ENCODE measurements around the gene UNC5A.
"Not testable (repeated sequence)": the region's sequence is repeated elsewhere in the genome, so short reads cannot be mapped to it uniquely, and the experiment has no call there.

UNC5A gene

GRCh38 chr5:176866707-176867310 is 56.5 kb downstream of the UNC5A start:
- DNase-seq = no peak

- no peak for DNase-seq
These were observed 57.8 kb downstream of the UNC5A start for GRCh38 chr5:176868126-176868525.

GRCh38 chr5:176868731-176869130 is 58.4 kb downstream of the UNC5A start:
- no peak for DNase-seq

GRCh38 chr5:176869501-176870109 is 59.2 kb downstream of the UNC5A start:
- no peak for DNase-seq

GRCh38 chr5:176870110-176870591 is 59.8 kb downstream of the UNC5A start:
- no peak for DNase-seq

DNA sequence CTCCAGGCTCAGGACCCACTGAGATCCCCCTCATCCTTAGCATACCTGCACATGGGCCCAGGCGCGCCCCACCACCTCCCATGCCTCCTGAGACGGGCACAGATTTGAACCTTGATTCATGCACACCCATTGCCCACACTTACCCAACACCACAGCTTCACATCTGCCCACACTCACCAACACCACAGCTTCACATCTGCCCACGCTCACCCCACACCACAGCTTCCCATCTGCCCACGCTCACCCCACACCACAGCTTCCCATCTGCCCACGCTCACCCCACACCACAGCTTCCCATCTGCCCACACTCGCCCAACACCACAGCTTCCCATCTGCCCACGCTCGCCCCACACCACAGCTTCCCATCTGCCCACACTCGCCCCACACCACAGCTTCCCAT is 60.3 kb downstream of the UNC5A start:
- not testable (repeated sequence) for DNase-seq

- DNase-seq = not testable (repeated sequence)
These were observed 62.2 kb downstream of the UNC5A start for GRCh38 chr5:176872586-176872985.

DNA sequence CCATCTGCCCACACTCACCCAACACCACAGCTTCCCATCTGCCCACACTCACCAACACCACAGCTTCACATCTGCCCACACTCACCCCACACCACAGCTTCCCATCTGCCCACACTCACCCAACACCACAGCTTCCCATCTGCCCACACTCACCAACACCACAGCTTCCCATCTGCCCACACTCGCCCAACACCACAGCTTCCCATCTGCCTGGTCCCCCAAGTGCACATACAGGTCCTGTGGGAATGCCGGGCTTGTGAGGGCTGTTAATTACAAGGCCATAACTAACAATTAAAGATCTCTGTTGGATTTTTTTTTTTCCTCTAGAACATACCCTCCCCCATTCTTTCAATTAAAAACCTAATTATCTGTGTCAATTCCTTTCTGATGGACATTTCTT is 62.7 kb downstream of the UNC5A start:
- DNase-seq = not testable (repeated sequence)

- no peak for DNase-seq
These were observed 63.3 kb downstream of the UNC5A start for GRCh38 chr5:176873541-176874172.

DNA sequence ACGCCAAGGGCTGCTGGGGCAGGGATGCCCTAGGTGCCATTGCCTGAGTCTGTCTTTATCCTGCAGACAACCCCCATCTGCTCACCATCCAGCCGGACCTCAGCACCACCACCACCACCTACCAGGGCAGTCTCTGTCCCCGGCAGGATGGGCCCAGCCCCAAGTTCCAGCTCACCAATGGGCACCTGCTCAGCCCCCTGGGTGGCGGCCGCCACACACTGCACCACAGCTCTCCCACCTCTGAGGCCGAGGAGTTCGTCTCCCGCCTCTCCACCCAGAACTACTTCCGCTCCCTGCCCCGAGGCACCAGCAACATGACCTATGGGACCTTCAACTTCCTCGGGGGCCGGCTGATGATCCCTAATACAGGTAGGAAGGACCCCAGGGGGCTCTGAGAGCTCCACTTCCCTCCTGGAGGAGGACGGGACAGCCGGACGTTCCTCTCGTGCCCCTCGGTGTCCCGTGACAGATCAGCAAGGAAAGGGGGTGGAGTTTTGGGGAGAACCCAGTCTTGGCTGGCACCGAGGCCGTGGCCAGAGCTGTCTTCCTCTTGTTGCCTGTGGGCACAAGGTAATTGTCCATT is 63.9 kb downstream of the UNC5A start:
- no peak for DNase-seq

- DNase-seq = no peak
These were observed 64.7 kb downstream of the UNC5A start for GRCh38 chr5:176875014-176875550.

GRCh38 chr5:176875783-176876505 is 65.6 kb downstream of the UNC5A start:
- DNase-seq = no peak

DNA sequence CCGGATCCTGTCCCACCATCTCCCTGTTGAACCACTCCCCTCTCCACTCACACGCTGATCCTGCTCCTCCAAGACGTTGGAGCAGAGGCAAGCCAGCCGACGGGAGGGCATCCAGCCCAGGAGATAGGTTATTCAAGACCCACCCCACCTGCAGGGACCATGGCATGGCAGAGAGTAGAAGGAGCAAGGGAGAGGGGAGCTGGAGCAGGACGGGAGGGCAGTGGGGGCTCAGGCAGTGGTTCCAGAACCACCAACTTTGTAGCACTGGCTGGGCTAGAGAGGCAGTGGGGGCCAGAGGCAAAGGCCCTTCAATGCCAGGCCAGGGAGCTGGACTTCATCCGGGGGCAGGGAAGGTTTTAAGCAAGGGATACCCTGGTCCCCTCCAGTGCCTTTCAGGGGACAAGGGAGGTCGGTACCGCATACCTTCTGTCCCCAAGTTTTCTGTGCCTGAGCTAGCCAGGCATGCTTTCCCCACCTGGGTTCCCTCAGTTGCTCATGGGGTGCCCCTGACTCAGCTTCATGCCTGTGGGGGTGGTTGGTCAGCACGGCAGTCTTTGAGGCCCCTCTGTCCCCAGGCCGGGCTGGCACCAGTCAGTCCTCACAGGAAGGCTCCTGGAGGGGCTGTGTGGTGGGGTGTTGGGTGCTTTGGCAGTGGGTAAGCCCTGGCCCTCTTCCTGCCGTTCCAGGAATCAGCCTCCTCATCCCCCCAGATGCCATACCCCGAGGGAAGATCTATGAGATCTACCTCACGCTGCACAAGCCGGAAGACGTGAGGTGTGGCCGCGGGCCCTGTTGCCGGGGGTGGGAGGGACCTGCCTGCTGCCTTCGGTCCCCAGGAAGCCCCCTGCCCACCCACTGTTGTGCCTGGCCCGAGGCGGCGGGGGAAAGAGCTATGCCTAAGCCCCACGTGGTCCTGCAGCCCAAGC is 66.4 kb downstream of the UNC5A start:
- no peak for DNase-seq

GRCh38 chr5:176877793-176878331 is 67.5 kb downstream of the UNC5A start:
- DNase-seq = no peak

DNA sequence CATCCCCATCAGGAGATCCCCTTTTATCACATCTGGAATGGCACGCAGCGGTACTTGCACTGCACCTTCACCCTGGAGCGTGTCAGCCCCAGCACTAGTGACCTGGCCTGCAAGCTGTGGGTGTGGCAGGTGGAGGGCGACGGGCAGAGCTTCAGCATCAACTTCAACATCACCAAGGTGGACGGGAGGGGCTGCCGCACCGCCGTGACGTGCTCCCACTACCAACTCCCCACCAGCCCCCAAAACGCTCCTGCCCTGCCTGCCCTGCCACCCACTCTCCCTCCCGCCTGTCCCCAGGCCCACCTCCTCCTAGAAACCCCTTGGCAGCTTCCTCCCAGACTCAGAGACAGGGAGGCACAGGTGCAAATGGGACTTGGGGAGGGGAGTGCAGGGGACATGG is 68.1 kb downstream of the UNC5A start:
- no peak for DNase-seq

DNA sequence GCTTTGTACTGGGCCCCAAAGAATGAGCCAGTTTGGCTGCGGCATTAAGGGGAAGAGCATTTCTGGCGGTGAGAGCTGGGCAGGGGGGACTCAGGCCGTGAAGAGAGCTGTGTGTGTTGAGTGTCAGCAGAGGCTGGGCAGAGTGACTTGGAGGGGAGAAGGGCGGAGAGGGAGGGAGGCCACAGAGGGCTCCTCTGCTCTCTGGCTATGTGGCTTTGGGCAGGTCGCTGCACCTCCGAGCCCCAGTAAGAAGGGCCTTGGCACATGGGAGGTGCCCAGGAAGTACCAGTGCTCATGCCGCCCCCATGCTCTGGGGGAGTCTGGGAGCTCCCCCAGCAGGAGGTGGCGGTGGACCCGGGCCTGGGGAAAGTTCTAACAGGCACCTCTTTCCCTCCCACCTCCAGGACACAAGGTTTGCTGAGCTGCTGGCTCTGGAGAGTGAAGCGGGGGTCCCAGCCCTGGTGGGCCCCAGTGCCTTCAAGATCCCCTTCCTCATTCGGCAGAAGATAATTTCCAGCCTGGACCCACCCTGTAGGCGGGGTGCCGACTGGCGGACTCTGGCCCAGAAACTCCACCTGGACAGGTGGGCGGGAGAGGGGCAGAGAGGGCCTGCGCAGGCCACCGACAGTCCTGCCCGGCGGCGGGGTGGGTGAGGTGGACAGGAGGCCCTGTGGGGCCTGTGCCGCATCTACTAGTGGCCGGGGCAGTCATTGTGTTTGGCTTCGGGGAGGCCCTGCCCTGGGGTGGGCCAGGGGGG is 68.7 kb downstream of the UNC5A start:
- DNase-seq = no peak

- no peak for DNase-seq
These were observed 69.5 kb downstream of the UNC5A start for GRCh38 chr5:176879663-176880361.

DNA sequence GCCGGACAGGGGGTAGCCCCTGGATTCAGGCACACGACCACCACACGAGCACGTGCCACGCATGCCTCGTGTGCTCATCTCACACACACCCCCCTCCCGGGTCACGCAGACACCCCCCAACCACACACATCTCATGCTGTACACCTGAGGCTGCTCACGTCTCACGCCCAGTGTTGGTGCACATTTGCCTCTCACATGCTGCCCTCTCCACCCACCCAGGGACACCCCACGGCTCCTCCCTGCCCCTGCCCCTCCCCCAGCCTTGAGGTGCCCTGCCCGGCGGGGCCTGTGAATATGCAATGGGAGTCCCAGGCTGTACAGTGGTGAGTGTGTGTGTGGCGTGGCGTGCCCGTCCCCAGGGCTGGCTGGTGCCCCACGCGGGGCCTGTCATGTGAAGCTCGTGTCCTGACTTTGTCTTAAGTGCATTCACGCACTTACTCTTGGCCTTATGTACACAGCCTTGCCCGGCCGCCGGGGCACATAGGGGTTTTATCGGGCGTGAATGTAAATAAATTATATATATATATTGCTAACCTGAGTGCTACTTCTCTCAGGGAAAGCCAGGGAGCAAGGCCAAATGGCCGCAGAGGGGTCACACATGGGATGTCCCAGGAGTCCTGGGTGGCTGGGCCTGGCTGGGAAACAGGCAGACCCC is 70.1 kb downstream of the UNC5A start:
- DNase-seq = no peak

- no peak for DNase-seq
These were observed 70.8 kb downstream of the UNC5A start for GRCh38 chr5:176881021-176881749.
